A549 (cell line): ENCODE data around the gene P2RX5. TPM values are rescaled to one million over a fixed set of nuclear protein-coding genes. Genes with fewer than 3 reads are reported as not detected.

Experiments
- polyA plus RNA-seq, 4 experiments: library from polyadenylated mRNA; depleted of rRNA in 3 of 4; stranded (reverse); fragments of >200 nt; fragmentation: RNase III in 1 of 4; extraction: RNeasy Plus Mini Kit Qiagen cat#74134 plus additional on column Dnase treatment in 1 of 4; gene quantifications; 2 replicates in 3 of 4; 3 replicates in 1 of 4; pipeline ENCODE4 v1.2.3, GENCODE V29; 2011 to 2017

Gene P2RX5
- polyA plus RNA-seq, 2 of the 4 experiments (the other 2 are of a cell fraction) = 7.8 to 10.6 TPM

Other genes starting within 250 kb of the P2RX5 start
- gene SPATA22, start 224.3 kb downstream of the P2RX5 start, polyA plus RNA-seq (2011; rRNA removed) = not detected in 2 replicates
- not detected in 3 replicates for gene SPATA22, start 224.3 kb downstream of the P2RX5 start, polyA plus RNA-seq (2017; fragmentation: RNase III; extraction: RNeasy Plus Mini Kit Qiagen cat#74134 plus additional on column Dnase treatment)
- not detected in 2 replicates for gene ASPA, start 220.2 kb downstream of the P2RX5 start, polyA plus RNA-seq (2011; rRNA removed)
- gene ASPA, start 220.2 kb downstream of the P2RX5 start, polyA plus RNA-seq (2017; fragmentation: RNase III; extraction: RNeasy Plus Mini Kit Qiagen cat#74134 plus additional on column Dnase treatment) = not detected in 3 replicates
- gene TRPV3, start 138.3 kb downstream of the P2RX5 start, polyA plus RNA-seq (2011; rRNA removed) = 1.2 TPM in 2 replicates
- 0.44 to 0.54 TPM (median 0.46 TPM) in 3 replicates for gene TRPV3, start 138.3 kb downstream of the P2RX5 start, polyA plus RNA-seq (2017; fragmentation: RNase III; extraction: RNeasy Plus Mini Kit Qiagen cat#74134 plus additional on column Dnase treatment)
- 3.0 and 4.3 TPM in 2 replicates for gene TRPV1, start 86.7 kb downstream of the P2RX5 start, polyA plus RNA-seq (2011; rRNA removed)
- gene TRPV1, start 86.7 kb downstream of the P2RX5 start, polyA plus RNA-seq (2017; fragmentation: RNase III; extraction: RNeasy Plus Mini Kit Qiagen cat#74134 plus additional on column Dnase treatment) = 5.0 to 5.3 TPM (median 5.1 TPM) in 3 replicates
- 10.7 and 13.4 TPM in 2 replicates for gene SHPK, start 59.9 kb downstream of the P2RX5 start, polyA plus RNA-seq (2011; rRNA removed)
- gene SHPK, start 59.9 kb downstream of the P2RX5 start, polyA plus RNA-seq (2017; fragmentation: RNase III; extraction: RNeasy Plus Mini Kit Qiagen cat#74134 plus additional on column Dnase treatment) = 9.5 to 11.2 TPM (median 10.9 TPM) in 3 replicates
- gene CTNS, start 59.4 kb downstream of the P2RX5 start, polyA plus RNA-seq (2011; rRNA removed) = 6.5 and 7.4 TPM in 2 replicates
- gene CTNS, start 59.4 kb downstream of the P2RX5 start, polyA plus RNA-seq (2017; fragmentation: RNase III; extraction: RNeasy Plus Mini Kit Qiagen cat#74134 plus additional on column Dnase treatment) = 15.5 to 20.3 TPM (median 16.3 TPM) in 3 replicates
- 89.1 and 122 TPM in 2 replicates for gene TAX1BP3, start 27.6 kb downstream of the P2RX5 start, polyA plus RNA-seq (2011; rRNA removed)
- gene TAX1BP3, start 27.6 kb downstream of the P2RX5 start, polyA plus RNA-seq (2017; fragmentation: RNase III; extraction: RNeasy Plus Mini Kit Qiagen cat#74134 plus additional on column Dnase treatment) = 229 to 234 TPM (median 233 TPM) in 3 replicates
- 53.3 and 68.3 TPM in 2 replicates for gene EMC6, start 27.3 kb downstream of the P2RX5 start, polyA plus RNA-seq (2011; rRNA removed)
- 109 to 122 TPM (median 115 TPM) in 3 replicates for gene EMC6, start 27.3 kb downstream of the P2RX5 start, polyA plus RNA-seq (2017; fragmentation: RNase III; extraction: RNeasy Plus Mini Kit Qiagen cat#74134 plus additional on column Dnase treatment)
- gene HASPIN, start 27.7 kb upstream of the P2RX5 start, polyA plus RNA-seq (2011; rRNA removed) = 8.7 and 10.0 TPM in 2 replicates
- 10.9 to 12.0 TPM (median 11.5 TPM) in 3 replicates for gene HASPIN, start 27.7 kb upstream of the P2RX5 start, polyA plus RNA-seq (2017; fragmentation: RNase III; extraction: RNeasy Plus Mini Kit Qiagen cat#74134 plus additional on column Dnase treatment)
- 154 and 165 TPM in 2 replicates for gene ITGAE, start 105.0 kb upstream of the P2RX5 start, polyA plus RNA-seq (2011; rRNA removed)
- 151 to 158 TPM (median 156 TPM) in 3 replicates for gene ITGAE, start 105.0 kb upstream of the P2RX5 start, polyA plus RNA-seq (2017; fragmentation: RNase III; extraction: RNeasy Plus Mini Kit Qiagen cat#74134 plus additional on column Dnase treatment)
- 27.7 and 32.7 TPM in 2 replicates for gene NCBP3, start 150.1 kb upstream of the P2RX5 start, polyA plus RNA-seq (2011; rRNA removed)
- gene NCBP3, start 150.1 kb upstream of the P2RX5 start, polyA plus RNA-seq (2017; fragmentation: RNase III; extraction: RNeasy Plus Mini Kit Qiagen cat#74134 plus additional on column Dnase treatment) = 36.2 to 37.0 TPM (median 36.6 TPM) in 3 replicates
- gene CAMKK1, start 196.9 kb upstream of the P2RX5 start, polyA plus RNA-seq (2011; rRNA removed) = 6.9 and 7.7 TPM in 2 replicates
- gene CAMKK1, start 196.9 kb upstream of the P2RX5 start, polyA plus RNA-seq (2017; fragmentation: RNase III; extraction: RNeasy Plus Mini Kit Qiagen cat#74134 plus additional on column Dnase treatment) = 12.6 to 15.3 TPM (median 14.8 TPM) in 3 replicates
- gene P2RX1, start 220.3 kb upstream of the P2RX5 start, polyA plus RNA-seq (2011; rRNA removed) = 0.03 and 0.05 TPM in 2 replicates
- 0.09 to 0.13 TPM in 2 of 3 replicates, not detected in the other for gene P2RX1, start 220.3 kb upstream of the P2RX5 start, polyA plus RNA-seq (2017; fragmentation: RNase III; extraction: RNeasy Plus Mini Kit Qiagen cat#74134 plus additional on column Dnase treatment)